Cardiac septum (tissue), 1 donor: ENCODE measurements around the gene SLC9C2. TPM values are rescaled to one million over a fixed set of nuclear protein-coding genes. Genes with fewer than 3 reads are reported as not detected.
"Not testable (repeated sequence)": the region's sequence is repeated elsewhere in the genome, so short reads cannot be mapped to it uniquely, and the experiment has no call there.

Experiments used
- DNase-seq: peaks from one replicate; pipeline ENCODE4 v3.0.0-alpha.2; 2020; ENCODE audit warnings: low spot score
- intact Hi-C: fragments of 100-400 bp; cut with DNase I; formaldehyde crosslinking; loops from one replicate; pipeline ENCODE4 v1.14.0; 2022
- total RNA-seq: library from RNA; stranded (reverse); fragmentation: NEBNext Ultra II Directional; extraction: Animal tissue kit (Norgen Biotek cat#: 25700); gene quantifications from one replicate; pipeline ENCODE4 v1.2.1, GENCODE V29; 2021
- donor health status: DM: no; HTN: no; CAD: no.

SLC9C2 gene
- total RNA-seq, 1 donor from 2014 or later, result 0.13 TPM

DNA sequence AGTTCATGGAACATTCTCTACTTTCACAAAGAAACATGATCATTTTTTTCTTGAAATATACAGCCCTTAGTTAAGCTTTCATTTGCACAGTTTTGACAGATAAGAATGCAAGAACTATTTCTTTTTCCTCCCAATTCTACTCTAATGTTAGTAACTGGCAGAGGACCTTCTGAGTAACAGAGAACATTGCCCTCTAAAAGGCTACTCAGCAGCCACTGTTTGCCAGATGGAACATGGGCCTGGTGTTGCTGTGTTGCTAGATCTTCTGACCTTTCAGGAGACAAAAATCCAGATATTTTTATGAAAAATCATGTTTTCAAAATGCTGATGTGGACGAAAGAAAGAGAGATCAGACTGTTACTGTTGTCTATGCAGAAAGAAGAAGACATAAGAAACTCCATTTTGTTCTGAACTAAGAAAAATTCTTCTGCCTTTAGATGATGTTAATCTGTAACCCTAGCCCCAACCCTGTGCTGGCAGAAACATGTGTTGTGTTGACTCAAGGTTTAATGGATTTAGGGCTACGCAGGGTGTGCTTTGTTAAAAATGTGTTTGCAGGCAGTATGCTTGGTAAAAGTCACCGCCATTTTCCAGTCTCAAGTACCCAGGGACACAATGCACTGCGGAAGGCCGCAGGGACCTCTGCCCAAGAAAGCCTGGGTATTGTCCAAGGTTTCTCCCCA is 128.6 kb downstream of the SLC9C2 start:
- no peak for DNase-seq
- intact Hi-C loops, result no loop called here

DNA sequence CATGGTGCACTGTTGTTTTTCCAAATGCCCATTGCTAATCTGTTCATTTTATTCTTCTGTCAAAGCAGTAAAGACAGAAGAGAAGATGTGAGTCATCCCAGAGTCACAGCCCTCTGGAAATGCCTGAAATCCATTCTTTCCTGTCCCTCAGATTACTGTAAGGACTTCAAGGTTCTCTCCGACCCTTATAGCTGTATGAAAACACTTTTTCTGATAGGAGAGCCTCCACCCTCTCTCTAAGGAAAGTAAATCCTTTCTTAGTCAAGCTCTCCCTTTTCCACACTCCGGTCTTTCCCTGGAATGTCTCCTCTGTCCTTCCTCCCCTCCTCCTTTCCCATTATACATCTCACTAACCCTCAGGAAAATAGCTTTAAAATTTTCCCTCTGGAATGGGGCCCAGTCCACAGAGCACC is 129.3 kb downstream of the SLC9C2 start:
- DNase-seq, result no peak
- intact Hi-C loops, result no loop called here

DNA sequence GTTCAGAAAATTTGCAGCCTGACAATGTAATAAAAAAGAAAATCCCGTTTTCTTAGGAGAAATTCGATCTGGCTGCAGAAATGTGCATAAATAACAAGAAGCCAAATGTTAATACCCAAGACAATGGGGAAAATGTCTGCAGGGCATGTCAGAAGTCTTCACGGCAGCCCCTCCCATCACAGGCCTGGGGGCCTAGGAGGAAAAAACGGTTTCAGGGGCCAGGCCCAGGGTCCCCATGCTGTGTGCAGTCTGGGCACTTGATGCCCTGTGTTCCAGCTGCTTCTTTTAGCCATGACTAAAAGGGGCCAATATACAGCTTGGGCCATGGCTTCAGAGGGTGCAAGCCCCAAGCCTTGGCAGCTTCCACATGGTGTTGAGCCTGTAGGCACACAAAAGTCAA is 132.3 kb downstream of the SLC9C2 start:
- no peak for DNase-seq
- intact Hi-C loops, result no loop called here

DNA sequence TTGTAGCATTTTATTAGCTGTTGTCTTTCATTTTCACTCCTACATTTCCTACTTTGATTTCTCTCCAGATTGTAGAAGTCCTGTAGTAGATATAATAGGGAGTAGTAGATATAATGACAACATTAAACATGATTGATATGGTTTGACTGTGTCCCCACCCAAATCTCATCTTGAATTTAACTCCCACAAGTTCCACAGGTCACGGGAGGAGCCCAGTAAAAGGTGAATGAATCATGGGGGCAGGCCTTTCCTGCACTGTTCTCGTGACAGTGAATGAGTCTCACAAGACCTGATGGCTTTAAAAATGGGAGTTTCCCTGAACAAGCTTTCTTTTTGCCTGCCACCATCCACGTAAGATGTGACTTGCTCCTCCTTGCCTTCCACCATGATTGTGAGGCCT is 133.2 kb downstream of the SLC9C2 start:
- no peak for DNase-seq
- intact Hi-C loops, result no loop called here

DNA sequence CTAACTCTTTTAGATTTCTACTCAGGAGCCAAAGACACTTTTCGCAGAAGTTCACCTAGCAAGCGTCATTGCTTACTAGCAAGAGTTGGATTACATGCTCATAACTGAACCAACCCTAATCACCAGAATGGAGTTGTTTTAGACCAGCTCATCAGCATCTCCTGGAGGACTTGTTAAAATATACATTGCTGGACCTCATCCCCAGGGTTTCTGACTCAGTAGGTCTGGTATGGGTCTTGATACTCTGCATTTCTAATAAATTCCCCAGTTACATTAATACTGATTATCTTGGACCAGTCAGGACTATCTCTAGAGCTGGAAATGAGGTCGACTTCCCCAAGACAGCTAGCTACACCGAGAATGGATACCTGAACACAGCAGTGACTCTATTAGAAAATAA is 135.4 kb downstream of the SLC9C2 start:
- intact Hi-C loops, result no loop called here

DNA sequence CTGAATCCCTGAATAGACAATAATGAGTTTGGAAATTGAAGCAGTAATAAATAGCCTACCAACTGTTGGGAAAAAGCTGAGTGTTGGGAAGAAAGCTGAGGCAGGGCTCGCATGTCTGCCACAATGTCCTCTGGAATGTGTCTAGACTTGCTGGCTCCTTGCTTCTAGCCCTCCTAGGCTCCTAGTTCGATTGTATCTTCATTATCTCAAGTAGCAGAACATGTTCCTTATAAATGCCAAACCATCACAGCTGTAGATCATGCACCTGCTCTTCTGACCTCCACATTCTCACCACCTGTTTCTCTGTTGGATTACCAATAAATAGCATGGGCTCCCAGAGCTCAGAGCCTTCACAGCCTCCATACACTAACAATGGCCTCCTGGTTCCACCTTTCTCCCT is 138.7 kb downstream of the SLC9C2 start:
- intact Hi-C loops, DNase-seq: not testable (repeated sequence)

More for the DNA sequence above, 135.4 kb downstream of the SLC9C2 start:
- no peak for DNase-seq

DNA sequence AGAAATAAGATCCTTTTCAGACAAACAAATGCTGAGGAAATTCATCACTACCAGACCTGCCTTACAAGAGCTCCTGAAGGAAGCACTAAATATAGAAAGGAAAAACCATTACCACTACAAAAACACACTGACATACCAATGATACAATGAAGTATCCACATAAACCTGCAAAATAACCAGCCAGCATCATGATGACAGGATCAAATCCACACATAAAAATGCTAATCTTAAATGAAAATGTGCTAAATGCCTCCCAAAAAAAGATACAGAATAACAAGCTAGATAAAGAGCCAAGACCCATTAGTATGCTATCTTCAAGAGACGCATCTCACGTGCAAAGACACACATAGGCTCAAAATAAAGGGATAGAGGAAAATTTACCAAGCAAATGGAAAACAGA is 140.2 kb downstream of the SLC9C2 start:
- DNase-seq, intact Hi-C loops: not testable (repeated sequence)

DNA sequence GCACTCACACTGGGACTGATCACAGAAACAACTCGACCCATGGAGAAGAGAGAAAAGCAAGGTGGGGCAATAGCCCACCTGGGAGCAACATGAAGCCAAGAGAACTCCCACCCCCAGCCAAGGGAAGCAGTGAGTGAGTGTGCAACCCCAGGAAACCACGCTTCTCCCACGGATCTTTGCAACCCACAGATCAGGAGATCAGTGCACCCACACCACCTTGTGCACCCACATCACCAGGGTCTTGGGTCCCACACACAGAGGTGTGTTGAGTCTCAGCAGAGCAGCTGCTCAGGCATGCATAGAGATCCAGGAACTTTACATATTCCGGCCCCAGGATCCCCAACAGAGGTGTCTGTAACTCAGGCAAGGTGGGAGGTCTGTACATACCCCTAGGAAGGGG is 143.0 kb downstream of the SLC9C2 start:
- DNase-seq, result no peak
- intact Hi-C loops, result no loop called here

DNA sequence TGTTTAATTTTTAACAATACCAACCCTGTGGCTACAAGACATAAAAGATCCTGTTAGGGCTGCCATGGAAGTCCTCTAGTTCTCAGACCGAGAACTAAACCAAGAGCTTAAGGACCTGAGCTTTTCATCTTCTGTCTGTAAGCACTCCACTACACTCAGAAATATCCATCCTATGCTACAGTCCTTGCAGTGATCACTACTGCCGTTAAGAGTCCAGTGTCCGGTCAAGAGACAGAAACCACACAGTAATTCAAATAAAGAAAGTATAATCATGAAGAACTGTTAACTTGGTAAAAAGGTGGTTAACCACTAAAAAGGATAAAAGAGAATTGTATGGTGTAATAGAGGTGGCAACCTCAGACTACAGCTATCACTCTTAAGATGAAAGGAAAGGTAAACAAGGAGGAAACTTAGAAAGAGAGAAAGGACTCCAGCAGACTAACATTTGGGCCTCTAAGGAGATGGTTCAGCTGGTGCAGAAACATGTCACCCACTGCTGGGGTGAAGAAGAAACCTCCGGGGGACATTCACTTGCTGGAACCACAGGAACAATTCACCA is 147.8 kb downstream of the SLC9C2 start:
- intact Hi-C loops, result no loop called here
- no peak for DNase-seq

DNA sequence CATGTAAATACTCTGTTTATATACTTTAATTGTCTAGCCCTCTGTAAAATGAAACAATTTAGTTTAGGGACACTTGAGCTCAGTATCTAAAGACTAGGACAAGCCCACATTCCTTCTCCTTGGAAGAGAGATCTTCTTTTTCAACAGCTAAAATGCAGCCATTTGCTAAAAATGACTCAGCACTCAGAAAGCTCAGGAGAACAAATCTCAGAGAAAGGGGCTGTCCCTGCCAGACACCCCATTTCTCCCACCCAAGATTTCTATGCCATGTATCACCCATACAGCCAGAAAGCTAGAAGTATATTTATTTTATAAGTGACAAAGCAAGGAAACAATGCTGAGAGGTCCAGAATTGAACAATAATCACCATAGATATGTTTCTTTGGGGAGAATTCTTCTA is 148.9 kb downstream of the SLC9C2 start:
- DNase-seq, result no peak
- intact Hi-C loops, result no loop called here

DNA sequence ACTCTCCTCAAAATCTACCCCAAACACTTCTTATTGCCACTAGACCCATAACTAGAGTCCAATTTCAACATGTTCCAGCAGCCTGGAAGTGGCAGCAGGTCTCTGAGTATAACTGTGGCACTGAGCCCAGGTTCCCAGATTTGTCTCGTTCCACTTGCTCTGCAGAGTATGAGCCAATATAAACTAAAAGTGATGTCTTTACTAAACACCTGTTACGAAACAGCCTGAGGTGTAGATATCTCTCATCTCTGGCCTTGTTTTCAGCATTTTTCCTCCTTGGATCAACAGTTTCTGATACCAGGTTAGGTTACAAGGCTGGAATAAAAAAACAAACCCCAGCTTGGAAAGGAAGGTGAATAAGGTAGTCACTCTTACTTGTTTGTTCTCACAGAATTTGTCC is 150.9 kb downstream of the SLC9C2 start:
- intact Hi-C loops, result no loop called here
- DNase-seq, result no peak

Other genes starting within 250 kb of the SLC9C2 start
- 254 TPM for gene PRDX6, start 125.7 kb downstream of the SLC9C2 start, total RNA-seq
- gene TEX50, start 32.3 kb upstream of the SLC9C2 start, total RNA-seq, result not detected
- gene ANKRD45, start 66.8 kb upstream of the SLC9C2 start, total RNA-seq, result 0.32 TPM
- gene KLHL20, start 111.9 kb upstream of the SLC9C2 start, total RNA-seq, result 17.1 TPM
- gene DARS2, start 221.6 kb upstream of the SLC9C2 start, total RNA-seq, result 12.5 TPM
- gene CENPL, start 221.8 kb upstream of the SLC9C2 start, total RNA-seq, result 3.9 TPM